Measurements from ENCODE around the gene PAAF1.

- TF ChIP-seq CTCF (IDR thresholded peaks at IDR 0.05; ENCODE audit: low read depth, low read length) (no peak), EZH2phosphoT487 (IDR thresholded peaks at IDR 0.05; ENCODE audit: low read depth) (no peak)
Observed at GRCh38 chr11:73932781-73933180, 56.0 kb downstream of the PAAF1 start.

All from OCI-LY3 (cell line).